OCI-LY3 (cell line): Measurements from ENCODE around the gene NOS2.

Source experiments
- H2AFZ ChIP-seq: fragments of 200-600, 300-600 bp; shearing (Covaris generic); 2 replicates; pipeline ENCODE4 v1.6.0; 2014; ENCODE audit warnings: antibody characterized with exemption, low read depth, low read length
- H3K27ac ChIP-seq: fragments of 200-600, 300-600 bp; sonication (generic); 2 replicates; pipeline ENCODE4 v1.5.1; 2014; ENCODE audit warnings: mild to moderate bottlenecking, low read length, moderate library complexity, mixed read lengths
- H3K27me3 ChIP-seq: fragments of 200-600, 300-600 bp; sonication (generic); 2 replicates; pipeline ENCODE4 v1.6.1; 2014; ENCODE audit warnings: low read depth, low read length, mixed read lengths
- H3K36me3 ChIP-seq: fragments of 200-600, 300-600 bp; sonication (generic); replicated peaks from 2 replicates; pipeline ENCODE3; 2014; ENCODE audit warnings: low read depth, low read length, mixed read lengths
- H3K4me1 ChIP-seq: fragments of 300-600, 200-600 bp; sonication (generic); 2 replicates; pipeline ENCODE4 v1.6.1; 2014; ENCODE audit warnings: low read length, mixed read lengths
- H3K4me2 ChIP-seq: fragments of 200-600, 300-600 bp; sonication (generic); 2 replicates; pipeline ENCODE4 v1.6.1; 2014; ENCODE audit warnings: low read length, mixed read lengths
- H3K4me3 ChIP-seq: fragments of 300-600, 200-600 bp; sonication (generic); 2 replicates; pipeline ENCODE4 v1.5.1; 2014; ENCODE audit warnings: antibody characterized with exemption, mild to moderate bottlenecking, low read length, moderate library complexity
- H3K79me2 ChIP-seq: fragments of 300-600, 200-600 bp; shearing (Covaris generic); 2 replicates; pipeline ENCODE4 v1.6.1; 2014; ENCODE audit warnings: mild to moderate bottlenecking, low read length, mixed read lengths
- H3K9ac ChIP-seq: fragments of 300-600, 200-600 bp; shearing (Covaris generic); 2 replicates; pipeline ENCODE4 v1.6.0; 2014; ENCODE audit warnings: mild to moderate bottlenecking, low read length, moderate library complexity
- H3K9me3 ChIP-seq: fragments of 200-600, 300-600 bp; shearing (Covaris generic); 2 replicates; pipeline ENCODE4 v1.6.1; 2014; ENCODE audit warnings: low read length, mixed read lengths; ENCODE audit not compliant: insufficient read depth
- H4K20me1 ChIP-seq: fragments of 200-600, 300-600 bp; sonication (generic); 2 replicates; pipeline ENCODE4 v1.6.1; 2016; ENCODE audit warnings: low read length, mixed read lengths; ENCODE audit not compliant: insufficient read depth
- CTCF ChIP-seq: fragments of 200-600, 300-600 bp; sonication (generic); IDR thresholded peaks from 2 replicates; pipeline ENCODE4 v1.5.1; 2014; ENCODE audit warnings: antibody characterized with exemption, low read length, low read depth
- EZH2phosphoT487 ChIP-seq: fragments of 200-600 bp; shearing (Covaris generic); IDR thresholded peaks from 2 replicates; pipeline ENCODE4 v1.6.1; 2018; ENCODE audit warnings: antibody characterized with exemption, mixed run types, low read depth

The NOS2 gene

GRCh38 chr17:27793906-27794569 is 6.3 kb downstream of the NOS2 start:
- TF ChIP-seq EZH2phosphoT487: no peak
- TF ChIP-seq CTCF: no peak
- Histone ChIP-seq H3K4me3 (no peak overlapping the region), H3K36me3 (no peaks in the 10 kb centered on the region), H2AFZ (no peak overlapping the region), H3K9me3 (no peaks in the 10 kb centered on the region), H3K9ac (no peak overlapping the region), H3K79me2 (no peaks in the 10 kb centered on the region), H3K27me3 (0 out of 2 replicates have a peak, but pooled peaks cover 4% of the 10 kb centered on the region), H4K20me1 (no peaks in the 10 kb centered on the region), H3K4me2 (no peak overlapping the region), H3K27ac (no peak overlapping the region), H3K4me1 (peaks cover 5% of the 10 kb centered on the region; the same call in 1 of the 2 replicates)

GRCh38 chr17:27793168-27793905 is 7.0 kb downstream of the NOS2 start:
- Histone ChIP-seq H3K36me3 (no peaks in the 10 kb centered on the region), H3K9ac (no peak overlapping the region), H3K27ac (no peak overlapping the region), H4K20me1 (no peaks in the 10 kb centered on the region), H3K4me2 (no peak overlapping the region), H3K79me2 (no peaks in the 10 kb centered on the region), H2AFZ (no peak overlapping the region), H3K4me3 (no peak overlapping the region), H3K4me1 (peaks cover 5% of the 10 kb centered on the region; the same call in 1 of the 2 replicates), H3K27me3 (0 out of 2 replicates have a peak, but pooled peaks cover 4% of the 10 kb centered on the region), H3K9me3 (no peaks in the 10 kb centered on the region)
- TF ChIP-seq EZH2phosphoT487 (no peak), CTCF (no peak)

- no peak overlapping the region for H2AFZ ChIP-seq
- H3K4me3 ChIP-seq: no peak overlapping the region
- no peak for TF ChIP-seq CTCF
- no peak for TF ChIP-seq EZH2phosphoT487
- no peaks in the 10 kb centered on the region for H3K9me3 ChIP-seq
- no peaks in the 10 kb centered on the region for H3K4me1 ChIP-seq
- H3K27ac ChIP-seq: no peak overlapping the region
- H3K79me2 ChIP-seq: no peaks in the 10 kb centered on the region
- H3K27me3 ChIP-seq: 0 out of 2 replicates have a peak, but pooled peaks cover 4% of the 10 kb centered on the region
- H4K20me1 ChIP-seq: no peaks in the 10 kb centered on the region
- no peaks in the 10 kb centered on the region for H3K36me3 ChIP-seq
- H3K9ac ChIP-seq: no peak overlapping the region
- no peak overlapping the region for H3K4me2 ChIP-seq
These were observed 8.2 kb downstream of the NOS2 start for GRCh38 chr17:27792095-27792494.

GRCh38 chr17:27788919-27789318 is 11.4 kb downstream of the NOS2 start:
- Histone ChIP-seq H3K79me2 (no peaks in the 10 kb centered on the region), H3K4me3 (no peak overlapping the region), H3K4me2 (no peak overlapping the region), H3K36me3 (no peaks in the 10 kb centered on the region), H3K4me1 (no peaks in the 10 kb centered on the region), H3K9ac (no peak overlapping the region), H3K27me3 (no peaks in the 10 kb centered on the region), H2AFZ (no peak overlapping the region), H3K9me3 (no peaks in the 10 kb centered on the region), H4K20me1 (no peaks in the 10 kb centered on the region), H3K27ac (no peak overlapping the region)
- TF ChIP-seq EZH2phosphoT487 (no peak), CTCF (no peak)
